SU-DHL-6 (cell line): Measurements from ENCODE around the gene DUS1L.

Source experiments
- H2AFZ ChIP-seq: fragments of 200-600 bp; sonication (generic); 2 replicates; pipeline ENCODE4 v1.6.1; 2014; ENCODE audit warnings: low read depth, mild to moderate bottlenecking, moderate library complexity, mixed read lengths, antibody characterized with exemption, low read length; ENCODE audit not compliant: severe bottlenecking
- H3F3A ChIP-seq: fragments of 200-600 bp; shearing (Covaris generic); 2 replicates; pipeline ENCODE4 v1.6.0; 2016; ENCODE audit warnings: antibody characterized with exemption, mild to moderate bottlenecking; ENCODE audit not compliant: insufficient read depth
- H3K27ac ChIP-seq: fragments of 200-600 bp; sonication (generic); 2 replicates; pipeline ENCODE4 v1.5.1; 2016; ENCODE audit warnings: low read depth, mild to moderate bottlenecking, low read length, moderate library complexity, mixed read lengths
- H3K27me3 ChIP-seq: fragments of 200-600 bp; sonication (generic), shearing (Covaris generic); 2 replicates; pipeline ENCODE4 v1.6.0; 2014; ENCODE audit warnings: mild to moderate bottlenecking, low read length
- H3K36me3 ChIP-seq: fragments of 200-600 bp; sonication (generic); 2 replicates; pipeline ENCODE4 v1.6.1; 2014; ENCODE audit warnings: mild to moderate bottlenecking, low read length, mixed read lengths
- H3K4me2 ChIP-seq: fragments of 300-600, 200-600 bp; shearing (Covaris generic), sonication (generic); 2 replicates; pipeline ENCODE4 v1.6.0; 2014; ENCODE audit warnings: low read length, low read depth, mild to moderate bottlenecking; ENCODE audit not compliant: poor library complexity, severe bottlenecking
- H3K4me3 ChIP-seq: fragments of 200-600 bp; sonication (generic); 2 replicates; pipeline ENCODE4 v1.5.1; 2014; ENCODE audit warnings: antibody characterized with exemption, low read length, mild to moderate bottlenecking, mixed read lengths; ENCODE audit not compliant: insufficient read depth, poor library complexity, severe bottlenecking
- H3K79me2 ChIP-seq: fragments of 200-600 bp; sonication (generic); 2 replicates; pipeline ENCODE4 v1.6.1; 2014; ENCODE audit warnings: mild to moderate bottlenecking, low read length, moderate library complexity; ENCODE audit not compliant: insufficient read depth
- H3K9ac ChIP-seq: fragments of 200-600 bp; sonication (generic); 2 replicates; pipeline ENCODE4 v1.7.0; 2014; ENCODE audit warnings: mild to moderate bottlenecking, low read length
- H3K9me2 ChIP-seq: fragments of 200-600 bp; sonication (generic); replicated peaks from 2 replicates; pipeline ENCODE4 v1.6.1; 2014; ENCODE audit warnings: low read length; ENCODE audit not compliant: insufficient read depth
- H3K9me3 ChIP-seq: fragments of 200-600 bp; sonication (generic); 2 replicates; pipeline ENCODE4 v1.6.1; 2014; ENCODE audit warnings: low read length, mixed read lengths; ENCODE audit not compliant: insufficient read depth
- H4K20me1 ChIP-seq: fragments of 200-600 bp; sonication (generic); 2 replicates; pipeline ENCODE4 v1.6.1; 2014; ENCODE audit warnings: low read depth, mild to moderate bottlenecking, antibody characterized with exemption, low read length, moderate library complexity, mixed read lengths
- EZH2phosphoT487 ChIP-seq: fragments of 200-600 bp; sonication (generic), shearing (Covaris generic); conservative IDR thresholded peaks from 2 replicates; pipeline ENCODE4 v1.6.1; 2018; ENCODE audit warnings: mild to moderate bottlenecking, antibody characterized with exemption, low read length, moderate library complexity, mixed read lengths
- TF ChIP-seq, protein P1 (sequence below): fragments of 200-600 bp; sonication (generic); IDR thresholded peaks from one replicate; pipeline ENCODE4 v1.5.1; 2017; ENCODE audit warnings: antibody characterized with exemption, mild to moderate bottlenecking, low read length, moderate library complexity; ENCODE audit not compliant: insufficient read depth, poor library complexity, severe bottlenecking

Gene DUS1L

DNA sequence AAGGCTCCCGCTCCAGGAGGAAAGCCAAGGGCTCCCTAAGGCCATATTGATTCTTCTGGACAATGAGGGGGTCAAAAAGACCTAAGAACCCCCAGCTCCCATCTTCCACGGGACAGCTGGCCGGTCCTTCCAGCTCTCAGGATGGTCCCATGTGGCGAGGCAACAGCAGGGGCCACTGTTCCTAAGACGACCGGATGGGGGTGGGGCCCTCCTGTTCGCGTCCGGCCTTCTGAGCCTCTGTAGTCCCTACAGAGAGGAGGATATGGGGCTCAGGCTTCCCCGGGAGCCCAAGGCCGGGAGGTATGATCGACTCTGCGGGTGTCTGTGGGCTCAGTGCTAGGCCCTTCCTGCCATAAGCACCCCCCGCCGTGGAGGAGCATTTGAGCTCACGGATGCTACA is 22.1 kb downstream of the DUS1L start:
- Histone ChIP-seq H3K9me2 (no peaks in the 10 kb centered on the region), H3K4me2 (no peak overlapping the region), H3K27me3 (no peaks in the 10 kb centered on the region), H3K79me2 (no peaks in the 10 kb centered on the region), H3K9me3 (no peaks in the 10 kb centered on the region), H4K20me1 (no peaks in the 10 kb centered on the region), H3K4me3 (no peak overlapping the region), H3K27ac (no peak overlapping the region), H3F3A (no peaks in the 10 kb centered on the region), H2AFZ (no peak overlapping the region), H3K36me3 (no peaks in the 10 kb centered on the region), H3K9ac (no peak overlapping the region)
- TF ChIP-seq EZH2phosphoT487: no peak
- TF ChIP-seq, protein P1, sequence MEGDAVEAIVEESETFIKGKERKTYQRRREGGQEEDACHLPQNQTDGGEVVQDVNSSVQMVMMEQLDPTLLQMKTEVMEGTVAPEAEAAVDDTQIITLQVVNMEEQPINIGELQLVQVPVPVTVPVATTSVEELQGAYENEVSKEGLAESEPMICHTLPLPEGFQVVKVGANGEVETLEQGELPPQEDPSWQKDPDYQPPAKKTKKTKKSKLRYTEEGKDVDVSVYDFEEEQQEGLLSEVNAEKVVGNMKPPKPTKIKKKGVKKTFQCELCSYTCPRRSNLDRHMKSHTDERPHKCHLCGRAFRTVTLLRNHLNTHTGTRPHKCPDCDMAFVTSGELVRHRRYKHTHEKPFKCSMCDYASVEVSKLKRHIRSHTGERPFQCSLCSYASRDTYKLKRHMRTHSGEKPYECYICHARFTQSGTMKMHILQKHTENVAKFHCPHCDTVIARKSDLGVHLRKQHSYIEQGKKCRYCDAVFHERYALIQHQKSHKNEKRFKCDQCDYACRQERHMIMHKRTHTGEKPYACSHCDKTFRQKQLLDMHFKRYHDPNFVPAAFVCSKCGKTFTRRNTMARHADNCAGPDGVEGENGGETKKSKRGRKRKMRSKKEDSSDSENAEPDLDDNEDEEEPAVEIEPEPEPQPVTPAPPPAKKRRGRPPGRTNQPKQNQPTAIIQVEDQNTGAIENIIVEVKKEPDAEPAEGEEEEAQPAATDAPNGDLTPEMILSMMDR: no peak

DNA sequence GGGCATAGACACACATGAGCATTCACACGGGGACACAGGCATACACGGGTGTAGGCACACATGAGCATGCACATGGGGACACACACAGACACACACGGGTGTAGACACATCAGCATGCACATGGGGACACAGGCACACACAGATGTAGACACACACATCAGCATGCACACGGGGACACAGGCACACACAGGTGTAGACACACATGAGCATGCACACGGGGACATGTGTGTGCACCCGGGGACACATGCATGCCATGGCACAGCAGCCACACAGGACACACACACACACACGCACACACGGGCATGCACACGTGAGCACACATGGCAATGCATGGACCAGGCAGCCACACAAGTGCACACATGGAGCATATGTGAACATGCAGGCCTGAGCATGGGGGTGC is 23.0 kb downstream of the DUS1L start:
- H3K27ac ChIP-seq: no peak overlapping the region
- H4K20me1 ChIP-seq: no peaks in the 10 kb centered on the region
- H3K4me3 ChIP-seq: no peak overlapping the region
- no peaks in the 10 kb centered on the region for H3F3A ChIP-seq
- no peak overlapping the region for H3K4me2 ChIP-seq
- no peaks in the 10 kb centered on the region for H3K79me2 ChIP-seq
- H3K9me3 ChIP-seq: no peaks in the 10 kb centered on the region
- no peak overlapping the region for H2AFZ ChIP-seq
- no peaks in the 10 kb centered on the region for H3K9me2 ChIP-seq
- H3K9ac ChIP-seq: no peak overlapping the region
- TF ChIP-seq, protein P1: no peak
- TF ChIP-seq EZH2phosphoT487: no peak
- H3K27me3 ChIP-seq: no peaks in the 10 kb centered on the region
- H3K36me3 ChIP-seq: no peaks in the 10 kb centered on the region

DNA sequence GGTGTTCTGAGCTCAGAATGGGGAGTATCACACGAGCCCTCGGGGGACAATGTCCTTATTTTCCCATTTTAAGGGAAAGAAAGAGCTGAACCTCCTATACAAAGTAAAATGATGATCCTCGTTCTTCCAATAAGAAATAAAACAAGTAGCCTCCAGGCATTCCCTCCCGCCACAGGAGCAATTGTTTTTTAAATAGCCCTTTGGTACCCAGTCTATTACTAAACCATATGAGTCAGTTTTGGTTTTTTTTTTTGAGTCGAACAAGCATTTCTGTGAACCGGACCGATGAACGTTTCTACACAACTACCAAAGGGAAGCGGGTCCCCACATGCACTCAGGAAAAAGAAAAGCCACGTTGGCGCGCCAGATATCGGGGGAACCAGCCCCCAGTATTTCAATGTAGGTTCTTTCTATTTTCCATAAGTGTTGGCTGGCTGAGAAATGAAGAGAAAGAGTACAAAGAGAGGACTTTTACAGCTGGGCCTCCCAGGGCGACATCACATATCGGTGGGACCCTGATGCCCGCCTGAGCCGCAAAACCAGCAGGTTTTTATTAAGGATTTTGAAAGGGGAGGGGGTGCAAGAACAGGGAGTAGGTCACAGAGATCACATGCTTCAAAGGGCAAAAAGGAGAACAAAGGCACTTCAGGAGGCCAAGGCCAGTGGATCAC is 24.3 kb downstream of the DUS1L start:
- Histone ChIP-seq H3K27me3 (no peaks in the 10 kb centered on the region), H3K79me2 (peaks cover 8% of the 10 kb centered on the region), H4K20me1 (peaks cover 4% of the 10 kb centered on the region; the same call in 1 of the 2 replicates), H3K4me3 (no peak overlapping the region), H3F3A (no peaks in the 10 kb centered on the region), H3K9ac (no peak overlapping the region), H3K9me3 (no peaks in the 10 kb centered on the region), H3K27ac (no peak overlapping the region), H2AFZ (no peak overlapping the region), H3K36me3 (no peaks in the 10 kb centered on the region), H3K9me2 (no peaks in the 10 kb centered on the region), H3K4me2 (no peak overlapping the region)
- TF ChIP-seq, protein P1: no peak
- TF ChIP-seq EZH2phosphoT487: no peak
